GM15510 (cell line): ENCODE data around the gene PDE4D.

Source experiments
- POLR2A ChIP-seq: IDR thresholded peaks from 3 replicates; pipeline ENCODE4 v1.6.1; 2011; ENCODE audit warnings: borderline replicate concordance; ENCODE audit not compliant: insufficient read length; ENCODE audit errors: extremely low read depth

The PDE4D gene

DNA sequence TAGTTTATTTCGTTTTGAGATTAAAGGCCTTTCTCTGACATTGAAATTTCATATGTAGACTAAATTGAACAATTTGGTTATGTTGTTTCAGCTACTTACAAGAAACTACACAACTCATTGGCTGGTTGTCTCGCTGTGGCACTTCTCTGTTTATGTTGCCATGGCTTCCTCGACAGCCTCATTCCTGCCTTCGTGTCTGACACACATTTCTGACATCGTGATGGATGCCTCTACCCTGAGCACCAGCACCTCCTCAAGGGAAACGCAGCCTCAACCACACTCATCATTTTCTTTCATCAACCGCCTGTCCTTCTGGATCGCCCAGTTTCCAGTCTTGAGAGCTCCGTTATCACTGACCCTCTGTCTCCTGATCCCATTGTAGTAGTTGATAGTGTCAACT lies 562.8 kb downstream of the PDE4D start:
- TF ChIP-seq POLR2A, result no peak

DNA sequence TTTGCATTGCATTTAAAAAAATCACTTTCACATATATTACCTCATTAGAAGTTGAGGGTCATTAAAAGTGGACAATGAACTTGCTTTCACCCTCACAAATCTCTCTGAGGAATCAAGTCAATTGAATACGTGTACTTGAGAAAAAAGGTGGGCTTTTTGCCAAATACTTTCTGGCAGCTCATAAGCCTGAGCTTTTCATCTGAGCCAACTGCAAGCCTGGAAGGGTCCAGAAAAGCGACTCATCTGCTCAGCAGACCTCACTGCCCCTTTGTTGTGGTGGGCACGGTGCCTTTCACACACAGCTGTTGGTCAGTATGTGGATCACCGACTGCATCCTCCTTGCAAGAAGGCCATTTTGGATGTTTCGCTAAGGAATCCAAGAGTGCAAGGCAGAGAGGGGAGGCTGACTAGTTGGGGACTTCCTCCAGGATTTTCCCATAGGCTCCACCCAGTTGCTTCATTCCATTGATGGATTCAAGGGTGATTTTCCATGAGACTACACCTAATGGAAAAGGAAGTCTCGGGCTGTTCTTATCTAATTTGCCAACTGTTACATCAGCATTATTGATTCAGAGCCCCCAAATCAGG lies 564.7 kb downstream of the PDE4D start:
- no peak for TF ChIP-seq POLR2A

DNA sequence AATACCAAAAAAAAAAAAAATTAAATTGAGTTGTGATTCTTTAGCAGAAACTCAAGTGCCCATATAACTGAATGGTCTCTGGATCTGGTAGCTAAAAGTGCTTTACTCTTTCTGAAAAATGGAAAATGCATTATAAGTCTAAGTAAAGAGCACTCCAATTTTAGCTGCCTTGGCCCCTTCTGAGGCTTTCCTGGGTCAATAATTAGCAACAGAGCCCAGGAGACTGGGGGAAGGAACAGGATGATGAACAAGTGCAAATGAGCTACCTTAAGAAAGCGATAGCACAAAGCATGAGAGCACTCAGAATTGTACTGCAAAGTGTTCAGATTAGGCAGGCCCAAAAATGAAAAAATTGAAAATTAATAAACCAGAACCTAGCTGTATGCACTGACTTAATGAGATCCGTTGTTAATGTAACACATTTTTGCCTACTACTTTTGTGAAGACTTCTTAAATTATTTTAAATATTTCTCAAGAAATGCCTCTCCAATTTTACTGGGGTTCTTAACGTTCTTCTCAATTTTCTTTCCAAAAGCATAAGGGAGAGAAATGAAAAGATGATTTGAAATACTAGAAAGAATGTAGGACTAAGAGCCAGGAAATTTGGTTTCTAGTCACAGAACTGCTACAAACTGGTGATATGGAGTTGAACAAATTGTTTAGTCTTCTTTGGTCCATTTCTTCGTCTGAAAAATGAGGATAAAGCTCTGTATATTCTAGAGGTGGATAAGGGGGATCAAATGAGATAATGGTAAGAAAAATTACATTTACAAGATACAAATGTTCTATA lies 566.1 kb downstream of the PDE4D start:
- no peak for TF ChIP-seq POLR2A

DNA sequence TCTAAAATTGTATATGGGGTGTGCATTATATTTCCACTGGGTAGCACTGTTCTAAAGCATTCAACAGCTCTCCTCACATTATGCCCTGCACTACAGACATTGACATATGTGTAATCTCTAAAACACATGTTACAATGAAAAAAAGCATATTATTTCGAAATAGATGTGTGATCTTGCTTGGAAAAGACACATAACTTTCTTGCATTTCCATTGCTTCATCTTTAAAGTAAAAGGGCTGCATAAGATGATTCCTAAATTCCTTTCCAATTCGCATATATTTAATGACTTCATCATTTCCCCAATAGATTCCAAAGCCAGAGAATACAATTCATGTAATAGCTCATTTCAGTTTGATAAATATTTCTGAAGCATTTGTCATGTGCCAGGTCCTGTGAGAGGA lies 566.9 kb downstream of the PDE4D start:
- no peak for TF ChIP-seq POLR2A

DNA sequence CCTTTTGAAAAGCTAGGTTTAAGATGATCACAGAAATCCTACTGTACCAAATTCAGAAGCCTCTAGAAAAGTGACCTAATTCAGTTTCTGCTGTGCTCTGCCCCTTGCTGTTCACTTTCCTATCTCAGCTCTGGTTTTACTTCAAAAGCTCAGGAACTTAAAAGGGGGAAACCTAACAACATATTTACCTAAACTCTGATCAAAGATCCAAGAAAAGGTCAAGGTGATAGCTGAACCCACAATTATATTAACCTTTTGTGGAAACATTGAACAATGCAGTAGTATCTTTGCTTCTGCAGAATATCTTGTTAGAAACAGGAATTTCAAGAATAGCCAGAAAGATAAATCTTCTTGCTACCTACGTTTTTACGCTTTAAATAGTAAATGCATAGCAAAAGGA lies 568.5 kb downstream of the PDE4D start:
- TF ChIP-seq POLR2A, result no peak

DNA sequence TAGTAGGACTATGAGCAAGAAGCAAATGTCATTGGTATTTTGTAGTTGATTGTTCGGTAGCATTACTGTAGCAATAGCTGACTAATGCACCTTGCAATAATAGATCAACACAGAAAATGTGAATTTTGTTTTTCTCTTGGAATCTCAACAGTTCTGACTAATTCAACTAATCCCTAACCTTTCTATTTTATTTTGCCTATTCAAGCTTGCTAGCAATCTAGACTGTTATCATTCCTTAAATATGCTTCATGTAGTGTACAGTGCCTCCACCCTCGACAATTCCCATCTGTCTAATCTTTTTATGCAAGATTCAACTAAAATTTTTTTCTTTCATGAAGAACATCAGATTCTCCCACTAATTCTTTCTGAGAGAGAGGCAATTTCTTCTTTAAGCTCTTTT lies 570.6 kb downstream of the PDE4D start:
- no peak for TF ChIP-seq POLR2A

DNA sequence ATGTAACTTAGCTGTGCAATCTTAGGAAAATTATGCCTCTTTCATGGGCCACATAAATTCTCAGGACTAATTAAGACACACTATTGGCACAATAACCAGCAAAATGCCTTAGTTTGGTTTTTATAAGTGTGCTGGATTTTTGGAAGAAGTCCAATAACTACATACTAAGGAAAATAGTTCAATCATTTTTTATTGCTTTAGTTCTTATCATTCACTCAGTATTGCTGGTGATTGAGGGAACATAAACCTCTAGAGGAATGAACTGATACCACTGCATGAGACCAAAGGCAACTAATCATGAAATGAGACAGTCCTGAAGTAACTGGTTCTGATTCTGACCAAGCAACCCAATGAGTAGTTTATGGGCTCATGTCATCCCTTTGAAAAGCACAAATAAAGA lies 571.5 kb downstream of the PDE4D start:
- TF ChIP-seq POLR2A, result no peak

DNA sequence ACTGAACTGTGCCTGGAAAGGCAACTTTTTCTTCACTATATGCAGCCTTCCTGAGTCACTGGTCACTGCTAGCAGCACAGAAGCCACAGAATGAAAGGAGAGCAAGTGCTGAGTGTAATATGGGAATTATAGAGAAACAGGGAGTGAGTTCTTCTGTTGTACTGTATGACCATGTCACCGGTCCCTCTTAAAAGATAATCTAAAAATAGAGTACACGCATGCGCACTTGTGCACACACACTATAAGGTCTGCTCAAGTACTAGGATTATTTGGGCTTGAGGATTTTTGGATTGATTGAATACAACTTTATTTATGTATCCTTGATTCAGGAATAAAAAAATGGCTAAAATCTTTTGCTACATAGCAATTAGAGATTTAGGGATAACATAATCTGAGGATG lies 571.9 kb downstream of the PDE4D start:
- no peak for TF ChIP-seq POLR2A

DNA sequence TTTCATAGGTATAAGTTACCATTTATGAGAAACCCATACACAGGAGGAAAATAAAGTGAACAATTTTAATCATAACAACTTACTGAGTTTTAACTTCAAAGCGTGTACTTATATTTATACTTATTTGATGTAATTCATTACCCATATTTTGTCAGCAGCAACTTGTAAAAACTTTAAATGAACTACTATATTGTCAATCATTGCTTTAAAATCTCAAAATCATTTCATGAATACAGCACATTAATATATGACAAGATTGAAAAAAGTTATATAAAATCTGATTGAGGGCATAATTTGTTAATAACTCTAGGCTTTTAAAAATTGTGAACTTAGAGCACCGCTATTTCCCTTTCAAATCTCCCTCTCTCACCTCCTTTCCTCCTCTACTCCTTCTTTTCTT lies 573.1 kb downstream of the PDE4D start:
- TF ChIP-seq POLR2A, result no peak

DNA sequence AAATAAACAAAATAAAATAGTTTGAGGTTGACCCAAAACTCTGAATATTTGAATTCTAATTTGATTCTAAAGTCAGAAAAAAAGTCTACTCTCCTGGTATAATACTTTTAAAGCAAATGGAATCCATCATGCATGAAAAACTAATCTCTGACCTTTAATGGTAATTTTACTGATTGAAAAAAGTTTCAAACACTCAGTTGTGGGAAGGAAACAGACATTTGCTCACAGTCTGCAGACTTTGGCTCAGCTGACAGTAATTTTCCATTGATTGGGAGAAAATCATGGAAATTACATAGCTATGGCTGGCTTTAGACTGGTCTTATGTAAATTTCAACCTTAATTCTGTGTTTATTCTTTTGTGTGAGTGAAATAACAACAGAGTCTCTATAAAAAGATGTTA lies 574.3 kb downstream of the PDE4D start:
- TF ChIP-seq POLR2A, result no peak

DNA sequence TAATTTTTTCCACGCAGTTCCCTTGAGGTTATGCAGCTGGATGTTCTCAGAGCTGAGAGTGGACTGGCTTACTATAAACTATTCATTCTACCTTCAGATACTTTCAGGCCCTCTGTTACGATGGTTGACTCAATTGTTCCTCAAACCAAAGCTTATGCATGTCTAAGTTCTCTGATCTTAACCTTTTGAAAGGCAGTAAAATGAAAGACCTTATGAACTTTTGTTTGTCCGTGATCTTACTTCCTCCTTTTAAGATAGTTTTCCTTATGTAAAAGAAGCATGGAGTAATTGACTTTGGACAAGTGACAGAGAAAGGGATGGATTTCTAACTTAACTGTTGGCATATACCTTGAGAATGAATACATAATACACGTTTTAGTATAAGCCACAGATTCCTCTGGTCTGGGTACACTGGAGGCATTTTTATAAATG lies 575.7 kb downstream of the PDE4D start:
- no peak for TF ChIP-seq POLR2A

DNA sequence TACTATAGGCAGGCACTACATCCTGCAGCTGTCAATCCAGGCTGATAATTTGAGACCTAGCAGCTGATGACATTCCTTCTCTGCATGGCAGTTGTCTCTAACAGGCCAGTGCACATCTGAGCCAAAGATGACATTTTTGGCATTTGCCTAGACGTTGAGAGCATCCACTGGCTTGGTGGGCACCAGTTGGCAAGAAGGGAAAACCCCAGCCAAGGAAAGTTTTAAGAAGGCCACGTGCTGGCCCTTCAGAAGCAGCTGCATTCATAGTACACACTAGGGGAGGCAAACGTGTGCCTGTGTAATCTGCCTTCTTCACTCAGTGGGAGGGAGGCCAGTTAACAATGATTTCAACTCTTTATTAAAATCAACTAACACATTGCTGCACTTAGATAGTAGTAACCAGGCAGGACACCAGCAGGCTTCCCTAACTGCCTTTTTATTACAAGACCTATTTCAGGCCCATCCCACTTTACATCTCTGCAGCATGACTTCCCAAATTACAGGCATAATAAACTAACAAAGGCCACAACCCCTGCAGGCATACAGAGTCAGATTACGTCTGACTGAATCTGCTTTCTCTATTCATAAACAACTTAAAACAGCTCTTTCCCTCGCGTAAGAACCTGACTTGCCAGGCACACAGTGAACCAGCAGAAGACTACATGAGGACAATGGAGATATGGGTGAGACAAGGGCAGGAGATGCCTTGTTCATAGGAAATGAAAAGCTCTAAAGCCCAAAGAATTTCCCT lies 576.3 kb downstream of the PDE4D start:
- TF ChIP-seq POLR2A, result no peak

DNA sequence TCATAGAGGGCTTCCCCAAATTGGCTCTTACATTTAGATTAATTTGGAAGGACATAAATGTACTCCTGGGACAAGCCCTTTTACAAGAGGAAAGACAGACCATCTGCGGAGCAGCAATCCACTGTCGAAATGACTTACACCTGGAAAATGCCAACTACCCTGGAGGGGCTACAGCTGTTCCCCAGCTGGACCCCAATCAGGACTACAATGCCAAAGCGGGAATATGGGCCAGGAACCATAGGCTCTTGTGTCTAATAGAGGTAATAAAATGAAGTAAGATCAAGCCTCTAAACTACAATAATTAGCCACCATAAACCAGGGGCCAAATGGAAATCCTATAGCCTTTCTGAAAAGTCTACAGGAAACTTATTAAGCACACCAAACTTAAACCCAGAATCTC lies 581.3 kb downstream of the PDE4D start:
- TF ChIP-seq POLR2A, result no peak

DNA sequence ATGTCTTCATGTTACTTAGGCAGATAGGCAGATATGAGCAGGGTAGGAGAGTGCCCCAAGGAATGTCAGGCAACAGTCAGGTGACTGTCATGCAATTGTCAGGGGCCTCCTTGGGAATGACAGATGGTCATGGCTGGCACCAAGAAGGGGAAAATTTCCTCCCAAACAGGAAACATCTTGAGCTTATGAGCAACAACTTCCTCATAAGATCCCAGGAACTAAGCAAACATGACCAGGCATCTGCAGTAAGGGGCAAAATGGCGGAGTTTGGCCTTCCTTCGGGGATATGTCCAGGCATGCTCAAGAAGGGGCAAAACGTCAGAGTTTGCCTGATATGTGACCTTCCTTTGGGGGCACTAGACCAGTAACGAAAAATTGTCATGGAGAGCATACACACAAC lies 591.8 kb downstream of the PDE4D start:
- no peak for TF ChIP-seq POLR2A

DNA sequence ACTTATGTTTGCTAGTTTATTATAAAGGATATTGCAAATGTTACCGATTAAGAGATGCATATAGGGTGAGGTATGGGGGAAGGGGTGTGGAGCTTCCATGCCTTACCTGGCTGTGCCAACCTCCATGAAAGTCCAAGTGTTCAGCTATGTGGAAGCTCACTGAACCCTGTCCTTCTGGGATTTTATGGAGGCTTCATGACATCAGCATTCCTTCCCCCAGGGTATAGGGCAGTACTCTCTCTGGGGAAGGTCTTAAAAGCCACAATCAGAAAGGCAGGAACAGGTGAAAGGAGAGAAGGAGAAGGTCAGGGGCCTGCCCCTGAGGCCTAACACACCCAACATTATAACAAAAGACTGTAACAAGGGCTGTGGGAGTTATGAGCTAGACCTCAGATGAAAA lies 592.6 kb downstream of the PDE4D start:
- TF ChIP-seq POLR2A, result no peak

DNA sequence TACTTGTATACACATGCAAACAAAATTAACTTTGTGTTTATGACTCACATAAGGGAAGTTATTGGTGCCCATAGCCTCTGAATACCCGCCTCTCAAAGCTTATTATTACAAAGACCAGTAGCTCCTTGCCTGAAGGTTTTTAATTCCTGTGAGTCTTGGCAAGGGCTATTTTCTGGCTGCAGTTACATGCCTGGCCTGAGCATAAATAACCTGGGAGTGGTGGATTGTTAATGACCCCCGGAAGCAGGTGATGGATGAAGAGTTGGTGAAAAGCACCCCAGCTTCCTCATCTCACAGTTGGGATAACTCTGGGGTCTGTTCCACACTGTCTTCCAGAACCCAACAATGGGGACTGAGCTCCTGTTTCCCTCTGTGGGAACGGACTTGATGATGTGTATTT lies 594.5 kb downstream of the PDE4D start:
- TF ChIP-seq POLR2A, result no peak
